Adrenal gland (tissue), 12 donors: ENCODE results near the gene ABCA4. TPM values are rescaled to one million over a fixed set of nuclear protein-coding genes. Genes with fewer than 3 reads are reported as not detected.

Experiments
- DNase-seq, 7 donors: peaks; one replicate each; pipeline ENCODE4 v3.0.0-alpha.2; 2019 to 2020
- H3K27ac ChIP-seq, 5 donors: fragments of 200-600 bp; sonication (generic) in 4 of 5; 1 replicate in 3 of 5; 2 replicates in 2 of 5; pipeline versions ENCODE4 v1.5.1 to v1.8.0; 2016 to 2020; ENCODE audit warnings: mild to moderate bottlenecking in 1 of 5
- H3K27me3 ChIP-seq: fragments of 200-600 bp; 2 replicates; pipeline ENCODE4 v1.8.0; 2021
- H3K36me3 ChIP-seq, 2 donors: fragments of 200-600 bp; replicated peaks in 1 of 2; 1 replicate in 1 of 2; 2 replicates in 1 of 2; pipeline versions ENCODE4 v1.5.1 to v1.8.0; 2018 to 2022
- H3K4me1 ChIP-seq, 2 donors: fragments of 200-600 bp; replicated peaks in 1 of 2; 1 replicate in 1 of 2; 2 replicates in 1 of 2; pipeline versions ENCODE4 v1.5.1 to v1.8.0; 2018 to 2021
- H3K4me3 ChIP-seq, 4 donors: fragments of 200-600 bp; sonication (generic) in 3 of 4; one replicate each; pipeline ENCODE4 v1.5.1; 2016 to 2018
- H3K9me3 ChIP-seq, 3 donors: fragments of 200-600 bp; sonication (generic) in 1 of 3; replicated peaks in 1 of 3; 1 replicate in 2 of 3; 2 replicates in 1 of 3; pipeline versions ENCODE4 v1.5.1 to v1.8.0; 2016 to 2021
- CTCF ChIP-seq, 6 experiments: fragments of 450-650 bp in 4 of 6; fragments of 200-600 bp in 2 of 6; sonication (generic) in 1 of 6; IDR thresholded peaks; 1 replicate in 5 of 6; 2 replicates in 1 of 6; pipeline versions ENCODE4 v1.5.1 to v1.8.0; 2016 to 2021; ENCODE audit warnings: antibody characterized with exemption in 6 of 6, mild to moderate bottlenecking in 2 of 6, moderate library complexity in 1 of 6
- POLR2A ChIP-seq, 2 donors: fragments of 450-650 bp; IDR thresholded peaks; one replicate each; pipeline ENCODE4 v1.6.1; 2017; ENCODE audit warnings: antibody characterized with exemption in 2 of 2, mild to moderate bottlenecking in 2 of 2, moderate library complexity in 1 of 2
- WGBS, 4 donors: extraction: QIAGEN DNeasy Blood & Tissue Kit in 2 of 4; methylation state at CpG; one replicate each; pipeline versions ENCODE4 v1.1.5 to v1.1.7; 2013 to 2017; 5-methylcytosine and 5-hydroxymethylcytosine counted together
- intact Hi-C, 2 donors: fragments of 100-400 bp; cut with DNase I; formaldehyde crosslinking; loops; one replicate each; pipeline versions ENCODE4 v1.14.1 to v1.15.0; 2022 to 2023
- polyA plus RNA-seq, 3 donors: library from polyadenylated mRNA; stranded (reverse); fragments of 200-250 nt in 2 of 3; fragments of 350-450 nt in 1 of 3; fragmentation: Illumina TruSeq in 1 of 3; extraction: RNeasy Lipid Tissue Mini Kit (QIAGEN cat#74804) in 1 of 3; gene quantifications; one replicate each; pipeline ENCODE4 v1.2.3, GENCODE V29; 2013 to 2014
- total RNA-seq, 9 donors: library from RNA; depleted of rRNA in 4 of 9; stranded (reverse); fragments of >200 nt in 4 of 9; fragments of 120-200 nt in 1 of 9; fragmentation: NEBNext Ultra II Directional in 1 of 9; extraction: Animal tissue kit (Norgen Biotek cat#: 25700) in 1 of 9; gene quantifications; one replicate each; pipeline versions ENCODE4 v1.1.0 to v1.2.4, GENCODE V29; 2013 to 2023
- donor health status: healthy with polysubstance abuse.
- donor health status: Bipolar disorder and iron deficiency.
- donor health status: DM: yes; HTN: yes; CAD: no.
- donor health status: DM: no; HTN: no; CAD: no.
- donor health status: DM: no; HTN: no; CAD: no.
- donor health status: DM: yes; HTN: yes; CAD: no.

ABCA4 gene
- total and polyA plus RNA-seq, 12 donors: 0.04 to 1.9 (median 0.14) TPM; not detected in 1

DNA sequence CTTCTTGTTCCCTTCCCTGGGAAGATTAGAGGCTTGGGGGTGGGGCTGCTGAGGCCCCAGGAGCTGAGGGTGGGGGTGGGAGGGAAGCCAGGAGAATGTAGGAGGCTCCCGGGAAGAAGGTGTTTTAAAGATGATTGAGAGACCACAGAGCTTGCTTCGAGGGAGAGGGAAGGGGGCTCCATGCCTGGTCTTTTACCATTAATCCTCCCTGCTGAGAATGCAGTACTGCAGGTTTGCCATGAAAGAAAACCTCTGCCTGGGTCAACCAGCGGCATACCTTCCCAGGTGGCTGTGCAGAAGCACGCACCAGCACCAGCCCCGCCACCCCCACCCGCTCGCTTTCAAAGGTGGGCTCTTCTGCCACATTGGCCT lies 15.4 kb downstream of the ABCA4 start:
- 34 to 81% (median 66%) methylated on average over 2 to 7 of the region's 7 CpGs for WGBS, 4 donors
- Histone ChIP-seq H3K4me1 (no peaks in the 10 kb centered on the region), H3K4me3 (no peak overlapping the region), H3K9me3 (no peaks in the 10 kb centered on the region), H3K27me3 (peaks cover 8% of the 10 kb centered on the region), H3K27ac (no peak overlapping the region), H3K36me3 (no peaks in the 10 kb centered on the region)
- intact Hi-C loops: no loop called here
- no peak for DNase-seq
- TF ChIP-seq POLR2A (IDR thresholded peaks at IDR 0.05) (no peak), CTCF (IDR thresholded peaks at IDR 0.05) (no peak)

GRCh38 chr1:94104776-94105580 lies 16.0 kb downstream of the ABCA4 start:
- no peak for DNase-seq
- H3K36me3 ChIP-seq: no peaks in the 10 kb centered on the region
- WGBS, 4 donors: 78 to 86% (median 83%) methylated on average over 10 of the region's 10 CpGs
- no peaks in the 10 kb centered on the region for H3K4me1 ChIP-seq
- no peak overlapping the region for H3K4me3 ChIP-seq
- no peak overlapping the region for H3K27ac ChIP-seq
- intact Hi-C loops: no loop called here
- peaks cover 8% of the 10 kb centered on the region for H3K27me3 ChIP-seq
- no peaks in the 10 kb centered on the region for H3K9me3 ChIP-seq
- TF ChIP-seq POLR2A (IDR thresholded peaks at IDR 0.05) (no peak), CTCF (IDR thresholded peaks at IDR 0.05) (no peak)

DNA sequence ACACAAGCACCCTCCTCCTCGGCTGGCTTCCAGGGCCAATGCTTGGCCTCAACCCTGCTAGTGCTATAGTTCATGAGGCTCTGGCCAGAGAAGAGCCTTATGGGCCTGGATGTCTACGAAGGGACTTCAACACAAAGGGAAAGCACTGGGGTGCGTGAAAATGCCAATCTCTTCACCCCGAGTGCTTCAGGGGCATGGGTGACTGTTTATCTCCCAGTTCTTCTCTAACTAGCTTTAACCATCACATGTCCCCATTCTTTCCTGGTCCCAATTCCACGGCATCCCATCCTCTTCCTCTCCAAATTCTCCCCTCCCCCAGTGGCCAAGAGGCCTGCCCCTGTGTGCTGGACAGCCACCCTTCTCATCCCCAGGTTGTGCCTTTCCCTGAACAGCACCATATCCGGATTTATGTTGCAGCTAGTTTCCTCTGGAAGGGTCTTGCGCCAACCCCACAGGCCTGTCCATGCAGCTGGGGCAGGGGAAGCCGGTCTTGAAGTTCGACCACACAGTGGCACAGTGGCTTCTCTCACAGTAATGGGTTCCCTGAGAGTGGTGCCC lies 16.7 kb downstream of the ABCA4 start:
- no peaks in the 10 kb centered on the region for H3K36me3 ChIP-seq
- H3K4me1 ChIP-seq: no peaks in the 10 kb centered on the region
- peaks cover 8% of the 10 kb centered on the region for H3K27me3 ChIP-seq
- no peak for DNase-seq
- TF ChIP-seq POLR2A (IDR thresholded peaks at IDR 0.05) (no peak), CTCF (IDR thresholded peaks at IDR 0.05) (no peak)
- no peak overlapping the region for H3K27ac ChIP-seq
- no peak overlapping the region for H3K4me3 ChIP-seq
- 88 to 97% (median 89%) methylated on average over 9 of the region's 9 CpGs for WGBS, 4 donors
- H3K9me3 ChIP-seq: no peaks in the 10 kb centered on the region
- intact Hi-C loops: no loop called here

- Histone ChIP-seq H3K27ac (no peak overlapping the region), H3K4me3 (no peak overlapping the region), H3K4me1 (no peaks in the 10 kb centered on the region), H3K36me3 (no peaks in the 10 kb centered on the region), H3K27me3 (peaks cover 8% of the 10 kb centered on the region), H3K9me3 (no peaks in the 10 kb centered on the region)
- no peak for DNase-seq
- 87 to 95% (median 93%) methylated on average over 3 to 4 of the region's 4 CpGs for WGBS, 4 donors
- intact Hi-C loops: no loop called here
- TF ChIP-seq POLR2A (IDR thresholded peaks at IDR 0.05): no peak
- no peak for TF ChIP-seq CTCF (IDR thresholded peaks at IDR 0.05)
Observed at GRCh38 chr1:94103608-94104007, 17.3 kb downstream of the ABCA4 start.
